OCI-M2 (cell line): ENCODE data around the gene RHBDL1.
"Not testable (repeated sequence)": the region's sequence is repeated elsewhere in the genome, so short reads cannot be mapped to it uniquely, and the experiment has no call there.

Experiments
- DNase-seq: peaks from one replicate; lab custom pipeline; 2025; ENCODE audit not compliant: unreplicated experiment; lab: John Stamatoyannopoulos, UW

Gene RHBDL1

DNA sequence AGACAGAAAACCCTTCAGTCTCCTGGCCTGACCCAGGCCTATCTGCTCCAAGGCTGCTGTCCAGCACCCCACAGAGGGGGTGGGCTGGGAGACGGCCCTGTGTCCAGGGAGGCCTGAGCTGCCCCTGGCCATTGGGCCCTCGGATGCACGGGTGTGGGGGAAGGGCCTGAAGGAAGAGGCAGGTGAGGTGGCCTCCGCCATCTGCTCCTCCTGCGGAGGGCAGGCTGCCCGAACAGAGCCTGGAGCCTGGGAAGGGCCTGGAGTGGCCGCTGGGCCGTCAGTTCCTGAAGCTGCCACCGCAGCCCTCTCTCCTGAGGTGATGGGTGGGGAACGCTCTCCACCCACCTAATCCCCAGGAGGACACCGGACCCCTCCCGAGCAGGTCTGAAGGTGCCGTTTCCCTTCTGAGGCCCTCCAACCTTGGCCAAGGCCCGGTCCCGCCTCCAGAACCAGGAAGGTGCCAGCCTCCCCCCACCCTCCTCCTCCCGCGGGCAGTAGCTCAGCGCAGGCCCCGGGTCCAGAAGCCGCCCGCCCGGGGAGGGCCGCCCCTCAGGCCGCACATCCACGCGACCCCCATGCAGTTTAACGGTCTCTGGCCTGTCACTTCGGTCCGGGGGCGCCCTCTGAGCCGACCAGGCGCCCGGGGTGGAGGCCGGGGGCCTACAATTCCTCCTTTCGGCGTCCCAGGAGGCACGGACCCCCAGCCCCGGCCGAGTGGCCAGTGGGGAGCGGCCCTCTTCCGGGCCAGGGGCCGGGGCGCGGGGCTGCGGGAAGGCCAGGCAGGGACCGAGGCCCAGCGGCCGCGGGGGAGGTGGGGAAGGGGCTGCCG, 29.3 kb downstream of the RHBDL1 start:
- DNase-seq, result no peak

DNA sequence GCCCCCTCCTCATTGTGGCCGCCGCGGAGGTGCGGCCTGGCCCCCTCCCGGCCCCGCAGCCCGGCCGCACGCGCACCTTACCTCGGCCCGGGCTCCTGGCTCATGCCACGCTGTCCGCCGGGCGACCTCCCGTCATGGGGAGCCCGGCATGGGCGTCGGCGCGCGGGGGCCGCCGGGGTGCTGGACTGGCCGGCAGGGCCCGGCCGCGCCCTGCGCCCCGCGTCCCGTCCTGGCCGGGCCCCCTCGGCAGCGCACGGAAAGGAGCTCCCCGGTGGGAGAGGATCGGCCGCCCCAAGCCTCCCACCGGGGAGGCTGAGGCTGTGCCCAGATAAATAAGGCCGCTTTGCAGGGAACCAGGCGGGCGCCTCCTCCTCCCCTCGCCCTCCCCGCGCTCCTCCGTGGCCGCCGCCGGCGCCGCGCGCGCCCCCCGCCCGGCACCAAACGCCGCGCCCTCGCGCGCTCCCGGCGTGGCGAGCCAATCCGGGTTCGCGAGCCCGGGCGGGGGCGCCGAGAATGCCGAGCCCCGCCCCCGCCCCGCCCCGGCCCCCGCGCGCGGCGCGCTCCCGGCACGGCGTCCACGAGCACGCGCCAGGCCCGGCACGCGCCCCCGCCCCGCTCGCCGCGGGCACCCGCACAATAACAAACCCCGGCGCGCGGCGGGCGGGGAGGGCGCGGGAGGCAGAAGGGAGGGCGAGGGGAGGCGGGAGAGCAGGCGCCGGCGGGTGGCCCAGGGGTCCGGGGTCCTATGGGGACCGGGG, 30.1 kb downstream of the RHBDL1 start, which contains the start of gene FBXL16:
Gene FBXL16 (minus strand): TSS at position 371 of the 758 bp plus-strand sequence. CDS start 8,396 bp downstream, outside the sequence.
- DNase-seq, result no peak

DNA sequence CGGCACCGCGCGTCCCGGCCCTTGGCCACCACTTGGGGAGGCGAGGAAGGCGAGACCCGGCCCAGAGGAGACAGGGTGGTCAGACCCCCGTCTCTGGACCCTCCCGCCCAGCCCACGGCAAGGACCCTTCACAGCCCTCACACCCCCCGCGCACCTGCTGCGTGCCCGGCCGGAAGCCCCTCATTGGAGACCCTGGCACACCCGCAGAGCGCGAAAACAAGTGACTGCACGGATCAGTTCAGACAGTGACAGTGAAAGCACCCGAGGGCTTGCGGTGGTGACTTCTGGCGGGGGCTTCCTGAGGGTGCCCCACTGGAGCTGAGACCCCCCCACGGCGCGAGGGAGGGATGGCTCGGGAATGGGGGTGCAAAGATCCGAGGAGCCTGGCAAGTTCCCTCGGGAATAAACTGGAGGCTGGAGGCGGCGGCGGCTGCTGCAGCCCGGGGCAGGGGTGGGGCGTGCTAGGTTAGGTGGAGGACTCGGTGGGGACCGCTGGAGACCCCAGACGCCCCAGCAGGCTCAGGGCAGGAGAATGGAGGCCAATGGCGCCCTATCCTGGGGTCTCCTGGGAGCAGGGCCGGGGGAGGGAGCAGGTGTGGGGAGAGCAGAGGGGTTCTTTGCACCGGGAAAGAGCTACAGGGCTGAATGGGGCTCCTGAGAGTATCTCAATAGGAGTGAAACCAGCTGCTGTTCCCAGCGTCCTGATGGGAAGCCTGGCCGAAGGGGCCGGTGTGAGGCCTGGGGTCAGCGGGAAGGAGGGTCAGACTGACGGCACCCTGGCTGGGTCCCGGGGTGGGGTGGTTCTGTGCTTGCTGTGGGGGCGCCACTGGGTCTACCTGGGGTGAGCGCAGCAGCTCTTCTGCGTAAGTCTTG, 31.0 kb downstream of the RHBDL1 start:
- DNase-seq, result no peak

DNA sequence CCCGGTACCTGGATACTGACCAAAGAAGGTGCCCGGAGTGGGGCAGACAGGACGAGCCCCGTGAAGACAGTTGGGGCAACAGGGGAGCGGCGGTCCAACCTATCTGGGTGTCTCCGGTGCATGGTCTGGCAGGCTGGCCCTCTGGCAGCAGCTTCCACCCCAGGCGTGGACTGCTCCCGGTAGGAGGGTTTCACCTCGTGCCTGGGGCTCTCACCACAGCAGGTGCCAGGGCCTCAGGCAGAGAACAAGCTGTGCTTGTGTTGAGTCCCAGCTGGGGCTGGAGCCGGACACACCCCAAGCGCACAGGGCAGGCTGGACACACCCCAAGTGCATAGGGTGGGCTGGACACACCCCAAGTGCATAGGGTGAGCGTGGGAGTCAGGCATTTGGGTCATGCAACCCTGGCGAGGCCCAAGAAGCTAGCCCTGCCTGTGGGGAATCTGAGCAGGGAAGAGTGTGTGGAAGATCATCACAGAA, 31.6 kb downstream of the RHBDL1 start:
- DNase-seq, result no peak

DNA sequence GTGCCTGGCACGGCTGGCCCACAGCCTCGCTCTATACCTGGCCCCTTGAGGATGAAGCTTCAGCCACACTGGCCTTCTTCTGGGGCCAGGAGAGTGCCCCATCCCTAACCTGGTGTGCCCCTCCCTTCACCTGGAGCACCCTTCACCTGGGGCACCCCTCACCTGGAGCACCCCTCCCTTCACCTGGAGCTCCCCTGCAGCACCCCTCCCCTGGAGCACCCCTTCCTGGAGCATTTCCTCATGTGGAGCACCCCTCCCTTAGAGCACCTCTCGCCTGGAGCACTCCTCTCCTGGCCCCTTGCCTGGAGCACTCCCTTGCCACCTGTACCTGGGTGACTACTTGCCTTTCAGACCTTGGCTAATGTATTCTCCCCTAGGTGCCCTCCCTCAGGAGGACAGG, 32.5 kb downstream of the RHBDL1 start:
- no peak for DNase-seq

DNA sequence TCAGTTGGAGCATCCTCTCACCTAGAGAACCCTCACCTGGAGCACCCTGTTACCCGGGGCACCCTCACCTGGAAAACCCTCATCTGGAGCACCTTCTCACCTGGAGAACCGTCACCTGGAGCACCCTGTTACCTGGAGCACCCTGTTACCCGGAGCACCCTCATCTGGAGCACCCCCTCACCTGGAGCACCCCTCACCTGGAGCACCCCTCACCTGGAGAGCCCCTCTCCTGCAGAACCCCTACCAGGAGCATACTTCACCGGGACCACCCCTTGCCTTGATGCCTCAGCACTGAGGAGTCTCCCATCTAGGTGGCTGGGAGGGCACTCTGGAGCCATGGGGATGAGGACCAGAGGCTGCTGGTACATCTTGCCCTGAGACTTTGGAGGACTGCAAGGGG, 33.5 kb downstream of the RHBDL1 start:
- DNase-seq, result no peak

DNA sequence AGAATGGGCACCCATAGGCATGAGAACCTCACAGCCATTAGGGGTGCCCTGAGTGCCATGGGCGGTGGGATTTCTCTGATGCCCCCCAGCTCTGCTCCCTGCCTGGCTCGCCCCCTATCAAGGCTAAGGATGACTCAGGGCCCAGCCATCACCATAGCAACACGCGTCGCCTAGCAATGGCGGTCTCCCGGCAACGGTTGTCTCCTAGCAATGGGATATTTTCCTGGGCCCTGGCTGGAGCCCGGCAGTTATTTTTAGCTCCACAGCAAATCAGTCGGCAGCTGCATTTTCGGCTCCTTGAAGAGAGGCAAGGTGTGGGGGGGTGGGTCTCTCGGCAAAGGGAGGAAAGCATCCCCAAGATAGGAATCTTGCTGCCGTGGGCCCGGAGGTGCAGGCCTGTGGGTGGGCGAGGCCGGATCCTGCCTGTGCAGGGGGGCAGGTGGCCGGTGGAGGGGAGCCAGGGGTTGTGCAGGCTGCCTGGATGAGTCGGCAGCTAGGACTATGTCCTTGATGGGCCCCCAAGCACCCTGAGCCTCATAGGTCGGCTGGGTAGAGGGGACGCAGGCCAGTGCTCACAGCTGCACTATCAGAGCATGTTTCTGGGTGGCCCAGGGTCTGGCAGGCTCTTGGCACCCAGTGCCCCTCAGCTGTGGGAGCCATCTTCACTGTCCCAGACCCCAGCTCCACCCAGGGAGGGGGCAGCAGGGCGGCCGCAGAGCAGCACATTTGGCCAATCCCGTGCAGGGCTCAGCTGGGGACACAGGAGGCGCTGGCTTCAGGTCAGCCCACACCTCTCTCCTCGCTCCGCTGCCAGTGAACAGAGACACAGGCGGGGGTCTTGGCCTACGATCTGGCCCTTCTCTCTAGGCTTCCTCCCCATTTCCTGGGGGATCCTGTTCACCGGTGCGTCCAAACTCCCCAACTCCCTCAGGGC, 34.4 kb downstream of the RHBDL1 start:
- DNase-seq, result no peak

DNA sequence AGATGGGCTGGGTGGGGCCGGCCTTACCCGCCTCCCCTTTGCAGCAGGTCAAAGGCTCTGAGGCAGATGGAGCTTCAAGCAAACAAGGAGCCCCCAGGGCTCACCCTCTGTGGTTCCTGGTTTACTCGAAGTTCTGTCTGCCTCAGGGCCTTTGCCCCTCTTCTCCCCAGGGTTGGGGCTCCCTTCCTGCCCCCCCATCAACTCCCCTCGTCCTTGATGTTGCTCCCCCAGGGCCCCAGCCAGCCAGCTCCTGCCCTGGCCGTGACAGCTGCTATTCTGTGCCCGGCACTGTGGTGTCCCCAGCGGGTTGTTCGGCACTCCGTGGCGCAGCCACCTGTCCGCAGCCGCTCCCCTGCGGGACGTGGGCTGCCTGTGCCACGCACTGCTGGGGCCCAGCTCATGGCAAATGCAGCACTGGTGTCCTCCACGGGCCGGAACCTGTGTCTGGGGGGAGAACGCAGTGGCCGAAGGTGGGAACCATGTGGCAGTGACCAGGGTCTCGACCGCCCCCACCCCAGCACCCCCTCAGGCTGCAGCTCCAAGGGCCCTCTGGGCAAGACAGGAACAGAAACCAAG, 35.1 kb downstream of the RHBDL1 start:
- no peak for DNase-seq

DNA sequence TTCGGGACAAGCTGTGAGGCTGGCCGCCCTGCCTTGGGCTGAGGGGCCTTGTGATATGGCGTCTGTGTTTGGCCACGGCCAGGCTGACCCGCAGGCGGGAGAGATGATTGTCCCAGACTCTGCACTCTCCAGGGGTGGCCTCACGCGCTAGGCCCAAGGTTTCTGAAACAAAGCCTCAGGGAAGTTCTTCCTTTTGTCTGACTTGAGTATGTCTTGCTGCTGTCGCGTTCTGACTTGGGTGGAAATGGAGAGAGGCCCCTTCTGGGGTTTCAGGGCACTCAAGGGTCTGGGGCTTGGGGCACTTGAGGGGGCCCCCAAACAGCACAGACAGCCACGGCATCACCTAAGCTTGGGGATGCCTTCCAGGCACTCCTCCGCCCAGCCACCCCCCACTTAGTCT, 35.6 kb downstream of the RHBDL1 start:
- no peak for DNase-seq

DNA sequence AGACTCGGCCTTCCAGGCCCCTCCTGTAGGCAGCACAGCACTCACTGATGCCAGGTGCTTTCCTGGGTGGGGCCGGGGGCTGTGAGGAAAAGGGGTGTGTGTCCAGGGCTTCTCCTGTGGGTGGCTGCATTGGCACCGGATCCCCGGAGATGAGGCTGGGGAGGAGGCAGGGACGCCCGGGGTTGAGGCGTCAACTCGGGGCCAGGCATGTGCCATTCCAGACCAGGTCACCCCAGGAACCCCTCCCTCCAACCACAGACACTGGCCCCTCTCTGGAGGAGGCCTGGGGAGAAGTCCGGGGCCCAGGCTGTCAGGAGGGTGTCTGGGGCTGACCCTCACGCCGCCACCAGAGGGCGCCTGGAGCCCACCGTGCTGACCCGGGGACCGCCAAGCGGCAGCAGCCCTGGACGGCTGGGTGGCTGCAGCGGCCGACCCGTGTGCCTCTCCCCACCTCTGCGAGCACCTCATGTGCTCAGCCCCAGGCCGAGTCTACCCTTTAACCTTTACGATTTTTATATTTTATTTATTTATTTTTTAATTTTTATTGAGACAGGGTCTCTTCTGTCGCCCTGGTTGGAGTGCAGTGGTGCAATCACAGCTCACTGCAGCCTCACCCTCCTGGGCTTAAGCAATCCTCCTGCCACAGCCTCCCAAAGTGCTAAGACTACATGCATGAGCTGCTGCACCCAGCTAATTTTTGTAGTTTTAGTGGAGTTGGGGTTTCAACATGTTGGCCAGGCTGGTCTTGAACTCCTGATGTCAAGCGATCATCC, 36.3 kb downstream of the RHBDL1 start:
- no peak for DNase-seq

DNA sequence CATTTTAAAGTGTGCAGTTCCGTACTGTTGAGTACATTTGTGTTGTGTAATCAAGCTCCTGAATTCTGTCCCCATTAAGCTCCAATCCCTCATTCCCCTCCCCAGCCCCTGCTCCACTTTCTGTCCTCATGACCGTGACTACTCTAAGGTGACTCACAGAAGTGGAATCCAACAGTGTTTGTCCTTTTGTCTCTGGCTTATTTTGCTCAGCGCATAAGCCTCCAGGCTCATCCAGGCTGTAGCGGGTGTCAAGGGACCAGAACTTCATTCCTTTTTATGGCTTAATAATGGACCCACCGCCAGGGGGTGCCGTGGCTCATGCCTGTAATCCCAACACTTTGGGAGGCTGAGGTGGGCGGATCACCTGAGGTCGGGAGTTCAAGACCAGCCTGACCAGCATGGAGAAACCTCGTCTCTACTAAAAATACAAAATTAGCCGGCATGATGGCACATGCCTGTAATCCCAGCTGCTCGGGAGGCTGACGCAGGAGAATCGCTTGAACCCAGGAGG, 37.3 kb downstream of the RHBDL1 start:
- DNase-seq, result not testable (repeated sequence)

DNA sequence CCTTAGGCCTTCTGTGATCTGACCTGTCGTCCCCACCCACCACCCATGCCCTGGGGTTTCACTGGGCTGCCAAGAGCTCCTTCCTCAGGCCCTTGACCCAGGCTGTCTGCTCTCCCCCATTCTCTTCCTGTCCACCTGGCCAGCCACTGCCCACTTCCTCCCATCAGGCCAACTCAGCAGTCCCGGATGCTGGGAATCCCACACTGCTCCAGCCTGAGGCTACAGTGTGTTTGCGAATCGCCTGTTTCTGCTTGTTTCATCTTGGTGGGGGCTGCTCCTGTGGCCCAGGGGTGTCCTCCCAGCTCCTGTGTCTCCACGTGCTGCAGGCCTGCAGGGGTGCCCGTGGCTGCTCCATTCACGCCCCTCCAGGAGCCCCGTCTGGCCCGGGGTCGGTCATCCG, 38.6 kb downstream of the RHBDL1 start:
- DNase-seq, result no peak

DNA sequence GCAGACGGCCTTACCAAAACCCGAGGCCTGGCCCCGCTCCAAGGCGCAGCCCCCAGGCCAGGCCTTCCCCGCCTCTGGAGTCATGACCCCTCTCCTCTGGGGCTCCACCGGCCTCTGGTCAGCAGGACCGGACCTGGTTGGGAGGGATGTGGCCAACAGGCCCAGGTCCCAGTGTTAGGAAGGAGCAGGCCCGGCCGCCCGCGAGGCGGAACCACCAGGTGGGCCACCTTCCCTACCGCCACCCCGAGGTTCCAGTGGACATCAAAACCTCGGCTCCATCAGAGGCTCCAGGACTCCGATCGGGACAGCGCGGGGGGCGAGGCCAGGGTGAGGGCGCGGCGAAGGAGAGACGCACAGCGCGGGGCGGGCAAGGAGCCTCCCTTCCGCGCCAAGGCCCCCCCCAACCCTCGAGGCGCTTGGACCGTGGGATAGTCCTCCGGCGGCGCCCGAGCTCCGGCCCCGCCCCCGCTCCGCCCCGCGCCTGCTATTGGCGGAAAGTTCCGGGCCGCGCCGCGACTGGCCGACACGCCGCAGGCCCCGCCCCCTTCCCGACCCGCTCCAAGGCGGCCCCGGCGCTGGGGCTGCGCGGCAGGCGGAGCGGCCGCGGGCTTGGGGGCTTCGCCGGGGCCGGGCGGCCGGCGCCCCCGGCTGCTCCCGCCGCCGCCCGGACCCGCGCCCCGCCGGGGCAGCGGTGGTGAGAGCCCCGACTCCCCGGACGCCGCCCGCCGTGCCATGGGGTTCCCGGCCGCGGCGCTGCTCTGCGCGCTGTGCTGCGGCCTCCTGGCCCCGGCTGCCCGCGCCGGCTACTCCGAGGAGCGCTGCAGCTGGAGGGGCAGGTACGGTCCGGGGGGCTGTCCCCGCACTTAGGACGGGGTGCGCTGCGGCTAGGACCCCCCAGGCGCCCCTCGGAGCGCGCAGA, 39.3 kb downstream of the RHBDL1 start, which contains the start of gene METRN:
Gene METRN (plus strand): TSS at position 561 of the 919 bp plus-strand sequence. CDS start 172 bp downstream, at position 733.
- no peak for DNase-seq

DNA sequence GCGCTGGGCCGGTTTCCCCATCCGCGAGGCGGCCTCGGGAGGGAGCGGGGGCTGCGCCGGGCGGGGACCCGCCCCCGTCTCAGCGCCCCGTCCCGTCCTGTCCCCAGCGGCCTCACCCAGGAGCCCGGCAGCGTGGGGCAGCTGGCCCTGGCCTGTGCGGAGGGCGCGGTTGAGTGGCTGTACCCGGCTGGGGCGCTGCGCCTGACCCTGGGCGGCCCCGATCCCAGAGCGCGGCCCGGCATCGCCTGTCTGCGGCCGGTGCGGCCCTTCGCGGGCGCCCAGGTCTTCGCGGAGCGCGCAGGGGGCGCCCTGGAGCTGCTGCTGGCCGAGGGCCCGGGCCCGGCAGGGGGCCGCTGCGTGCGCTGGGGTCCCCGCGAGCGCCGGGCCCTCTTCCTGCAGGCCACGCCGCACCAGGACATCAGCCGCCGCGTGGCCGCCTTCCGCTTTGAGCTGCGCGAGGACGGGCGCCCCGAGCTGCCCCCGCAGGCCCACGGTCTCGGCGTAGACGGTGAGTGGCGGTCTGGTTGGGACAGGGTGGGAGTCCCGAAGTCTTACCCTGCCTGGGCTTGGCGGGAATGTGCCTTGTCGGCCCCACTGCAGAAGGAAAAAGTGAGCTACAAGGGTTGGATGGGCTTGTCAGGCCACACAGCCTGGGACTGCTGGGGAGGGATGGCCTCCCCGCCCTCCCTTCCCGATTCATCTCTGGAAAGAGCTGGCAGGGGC, 40.2 kb downstream of the RHBDL1 start:
- no peak for DNase-seq

DNA sequence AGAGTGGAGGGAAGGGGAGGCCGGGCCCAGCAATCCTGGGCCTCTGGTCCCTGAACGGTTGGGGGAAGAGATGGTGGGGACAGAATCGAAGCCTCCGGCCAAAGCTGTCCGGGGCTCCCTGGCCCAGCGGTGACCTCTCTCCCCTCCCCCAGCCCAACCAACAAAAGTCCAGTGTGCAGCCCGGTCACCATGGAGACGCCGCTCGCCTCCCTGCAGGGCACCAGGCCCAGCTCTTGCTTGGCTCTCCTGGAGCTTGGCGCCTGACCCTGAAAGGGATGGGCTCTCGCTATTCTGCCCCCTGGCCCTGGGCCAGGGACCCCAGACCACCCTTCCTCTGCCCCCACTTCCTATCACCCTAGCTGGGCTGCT, 40.7 kb downstream of the RHBDL1 start:
- DNase-seq, result no peak

DNA sequence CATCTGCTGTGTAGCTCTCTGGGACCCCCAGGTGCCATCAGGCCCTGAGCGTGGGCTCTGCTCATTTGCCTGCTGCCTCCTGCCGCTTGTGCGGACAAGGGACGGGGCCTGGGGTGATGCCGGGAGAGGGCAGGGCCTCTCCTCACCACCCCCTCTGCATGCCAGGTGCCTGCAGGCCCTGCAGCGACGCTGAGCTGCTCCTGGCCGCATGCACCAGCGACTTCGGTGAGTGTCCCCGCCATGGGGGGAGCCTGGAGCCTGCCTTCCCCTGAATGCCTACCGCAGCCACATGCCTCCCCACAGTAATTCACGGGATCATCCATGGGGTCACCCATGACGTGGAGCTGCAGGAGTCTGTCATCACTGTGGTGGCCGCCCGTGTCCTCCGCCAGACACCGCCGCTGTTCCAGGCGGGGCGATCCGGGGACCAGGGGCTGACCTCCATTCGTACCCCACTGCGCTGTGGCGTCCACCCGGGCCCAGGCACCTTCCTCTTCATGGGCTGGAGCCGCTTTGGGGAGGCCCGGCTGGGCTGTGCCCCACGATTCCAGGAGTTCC, 41.4 kb downstream of the RHBDL1 start:
- no peak for DNase-seq
